K562 (cell line): Measurements from ENCODE around the gene NUP43. TPM values are rescaled to one million over a fixed set of nuclear protein-coding genes. Genes with fewer than 3 reads are reported as not detected.

Source experiments
- EP400 ChIP-seq: fragments of 450-650 bp; IDR thresholded peaks from 2 replicates; pipeline ENCODE4 v1.6.1; 2017; ENCODE audit warnings: antibody characterized with exemption, mild to moderate bottlenecking, moderate library complexity
- FOXJ2 ChIP-seq: fragments of 200-800 bp; sonication (Bioruptor generic); IDR thresholded peaks from 2 replicates; pipeline ENCODE4 v1.6.1; 2016; ENCODE audit warnings: missing genetic modification characterization, missing compliant biosample characterization
- FOXO4 ChIP-seq: fragments of 450-650 bp; formaldehyde crosslinking; IDR thresholded peaks from 2 replicates; pipeline ENCODE4 v1.4.0; 2020; ENCODE audit warnings: mild to moderate bottlenecking, moderate library complexity
- GABPA ChIP-seq: fragments of 200-800 bp; sonication (Bioruptor generic); conservative IDR thresholded peaks from 2 replicates; pipeline ENCODE4 v1.6.1; 2016; ENCODE audit warnings: low read depth, missing genetic modification characterization, missing compliant biosample characterization
- GATA2 ChIP-seq: sonication (generic); formaldehyde crosslinking; IDR thresholded peaks from 2 replicates; pipeline ENCODE4 v1.4.0; 2020; ENCODE audit warnings: mild to moderate bottlenecking, missing genetic modification reagents
- HES1 ChIP-seq: fragments of 450-650 bp; IDR thresholded peaks from 2 replicates; pipeline ENCODE4 v1.6.1; 2016; ENCODE audit warnings: low read depth, mild to moderate bottlenecking, moderate library complexity
- JUND ChIP-seq, 2 experiments: IDR thresholded peaks; 2 replicates in 1 of 2; 3 replicates in 1 of 2; pipeline ENCODE4 v1.6.1; 2011; ENCODE audit warnings: borderline replicate concordance in 2 of 2, low read depth in 2 of 2, low read length in 2 of 2, improper control_type of control experiment in 1 of 2, missing biosample characterization in 1 of 2, missing genetic modification characterization in 1 of 2, missing genetic modification reagents in 1 of 2
- KAT8 ChIP-seq: fragments of 450-650 bp; IDR thresholded peaks from 2 replicates; pipeline ENCODE4 v1.6.1; 2016; ENCODE audit warnings: low read depth, mild to moderate bottlenecking
- MECOM ChIP-seq: fragments of 250-450 bp; sonication (Bioruptor Pico); IDR thresholded peaks from 2 replicates; pipeline ENCODE4 v1.8.0; 2022; ENCODE audit warnings: inconsistent platforms
- PHTF2 ChIP-seq: fragments of 250-450 bp; sonication (Bioruptor Pico); IDR thresholded peaks from 2 replicates; pipeline ENCODE4 v1.5.0; 2021; ENCODE audit warnings: mild to moderate bottlenecking
- RBM15 ChIP-seq: fragments of 200-400 bp; formaldehyde crosslinking; IDR thresholded peaks from 2 replicates; pipeline ENCODE4 v1.6.1; 2018; ENCODE audit warnings: mild to moderate bottlenecking, low read length, moderate library complexity; ENCODE audit not compliant: insufficient read depth
- STAG1 ChIP-seq: sonication (generic); formaldehyde crosslinking; IDR thresholded peaks from 2 replicates; pipeline ENCODE4 v1.5.0; 2020; ENCODE audit warnings: missing genetic modification reagents, borderline replicate concordance
- VEZF1 ChIP-seq: fragments of 200-800 bp; sonication (Bioruptor generic); IDR thresholded peaks from 2 replicates; pipeline ENCODE4 v1.6.1; 2017; ENCODE audit warnings: missing genetic modification characterization, missing compliant biosample characterization
- ZFP36 ChIP-seq: fragments of 150-350 bp; IDR thresholded peaks from 2 replicates; pipeline ENCODE4 v1.6.1; 2018; ENCODE audit warnings: low read length, low read depth; ENCODE audit not compliant: partially characterized antibody
- ZNF175 ChIP-seq: fragments of 200-800 bp; sonication (Bioruptor generic); IDR thresholded peaks from 2 replicates; pipeline ENCODE4 v1.6.1; 2016; ENCODE audit warnings: low read depth, mild to moderate bottlenecking, missing genetic modification characterization, missing compliant biosample characterization
- ZNF239 ChIP-seq: fragments of 250-450 bp; sonication (Bioruptor Pico); IDR thresholded peaks from 2 replicates; pipeline ENCODE4 v1.4.0; 2020; ENCODE audit warnings: mild to moderate bottlenecking
- polyA plus RNA-seq, 8 experiments: library from polyadenylated mRNA; depleted of rRNA in 4 of 8; stranded (reverse) in 5 of 8; unstranded in 3 of 8; fragments of >200 nt; fragmentation: Nextera tagmentation in 2 of 8; fragmentation: Illumina TruSeq in 1 of 8; extraction: Ambion mirVana in 2 of 8; extraction: Trizol in 1 of 8; gene quantifications; 2 replicates each; pipeline versions ENCODE4 v1.2.1 to v1.2.3, GENCODE V29; 2011 to 2014; ENCODE audit warnings: inconsistent platforms in 1 of 8, missing spikeins in 1 of 8
- total RNA-seq, 7 experiments: library from RNA; depleted of rRNA in 6 of 7; stranded (reverse); fragments of >200 nt in 6 of 7; fragmentation: Illumina TruSeq in 2 of 7; extraction: Trizol in 2 of 7; gene quantifications; 2 replicates each; pipeline versions ENCODE4 v1.2.1 to v1.2.3, GENCODE V29; 2011 to 2021; ENCODE audit warnings: low replicate concordance in 1 of 7
- TF ChIP-seq, protein P1 (sequence below): sonication (generic); IDR thresholded peaks from 2 replicates; pipeline ENCODE4 v1.6.1; 2016
- TF ChIP-seq, protein P2 (sequence below): fragments of 200-400 bp; formaldehyde crosslinking; IDR thresholded peaks from 2 replicates; pipeline ENCODE4 v1.6.1; 2017; ENCODE audit warnings: mild to moderate bottlenecking, low read depth, low read length, moderate library complexity
- TF ChIP-seq, protein P3 (sequence below): fragments of 250-450 bp; sonication (Bioruptor Pico); IDR thresholded peaks from 2 replicates; pipeline ENCODE4 v1.8.0; 2021; ENCODE audit warnings: borderline replicate concordance, mild to moderate bottlenecking, moderate library complexity; ENCODE audit not compliant: poor library complexity, severe bottlenecking

Gene NUP43
- total and polyA plus RNA-seq, 9 of the 15 experiments (the other 6 are each of a cell fraction or from before 2014, with no cell fraction given): 28.9 to 136 (median 67.4) TPM

DNA sequence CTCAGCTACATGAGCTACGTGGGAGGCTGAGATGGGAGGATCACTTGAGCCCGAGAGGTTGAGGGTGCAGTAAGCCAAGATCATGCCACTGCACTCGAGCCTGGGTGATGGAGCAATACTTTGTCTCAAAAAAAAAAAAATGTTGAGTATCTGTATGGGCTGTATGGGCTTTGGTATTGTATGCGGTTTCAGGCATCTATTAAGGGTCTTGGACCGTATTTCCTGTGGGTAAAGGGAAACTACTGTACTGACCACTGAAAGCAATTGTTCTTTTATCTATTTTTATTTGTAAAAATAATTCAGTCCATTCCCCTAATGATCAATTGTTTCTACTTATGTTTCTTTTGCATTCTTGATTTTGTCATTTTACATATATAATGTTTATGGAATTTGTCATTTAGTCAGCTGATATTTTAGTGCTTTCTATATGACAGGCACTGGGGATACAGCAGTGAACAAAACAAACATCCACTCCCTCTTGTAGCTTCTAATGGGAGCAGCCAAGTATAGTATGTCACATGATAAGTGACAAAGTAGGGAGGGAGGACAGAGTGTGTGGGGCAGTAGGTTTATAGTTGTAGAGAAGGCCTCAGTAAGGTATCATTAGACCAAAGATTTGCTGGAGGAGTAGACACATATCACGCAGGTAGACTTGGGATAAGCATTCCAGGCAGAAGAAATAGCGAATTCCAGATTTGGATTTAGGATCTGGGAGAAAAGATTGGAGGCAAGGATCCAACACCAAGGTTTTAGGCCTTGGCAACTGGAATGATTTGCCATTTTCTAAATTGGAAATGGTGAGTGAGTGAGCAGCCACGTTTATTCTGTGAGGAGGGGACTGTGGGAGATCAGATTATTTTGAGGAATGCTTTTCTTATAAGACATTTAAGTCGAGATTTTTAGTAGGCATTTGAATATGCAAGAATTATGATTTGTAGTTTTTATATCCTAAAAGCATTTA lies 9.3 kb upstream of the NUP43 start (continued):
- TF ChIP-seq STAG1 (CRISPR knock-in tag) (no peak), ZNF239 (CRISPR knock-in tag) (no peak), HES1 (no peak), PHTF2 (CRISPR knock-in tag) (no peak), JUND (IDR thresholded peaks at IDR 0.05; ENCODE audit: borderline replicate concordance, low read depth, low read length) (no peak), JUND (tag; IDR thresholded peaks at IDR 0.05; ENCODE audit: borderline replicate concordance, low read depth, low read length) (no peak), KAT8 (no peak), GATA2 (CRISPR knock-in tag) (no peak), VEZF1 (CRISPR knock-in tag) (peak; percentile 54), RBM15 (no peak), MECOM (no peak), ZNF175 (CRISPR knock-in tag) (no peak), FOXO4 (CRISPR knock-in tag) (no peak), FOXJ2 (tag) (peak; percentile 73), EP400 (no peak), GABPA (tag) (no peak), ZFP36 (no peak)
- TF ChIP-seq, protein P1, sequence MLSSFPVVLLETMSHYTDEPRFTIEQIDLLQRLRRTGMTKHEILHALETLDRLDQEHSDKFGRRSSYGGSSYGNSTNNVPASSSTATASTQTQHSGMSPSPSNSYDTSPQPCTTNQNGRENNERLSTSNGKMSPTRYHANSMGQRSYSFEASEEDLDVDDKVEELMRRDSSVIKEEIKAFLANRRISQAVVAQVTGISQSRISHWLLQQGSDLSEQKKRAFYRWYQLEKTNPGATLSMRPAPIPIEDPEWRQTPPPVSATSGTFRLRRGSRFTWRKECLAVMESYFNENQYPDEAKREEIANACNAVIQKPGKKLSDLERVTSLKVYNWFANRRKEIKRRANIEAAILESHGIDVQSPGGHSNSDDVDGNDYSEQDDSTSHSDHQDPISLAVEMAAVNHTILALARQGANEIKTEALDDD: no peak
- TF ChIP-seq, protein P2, sequence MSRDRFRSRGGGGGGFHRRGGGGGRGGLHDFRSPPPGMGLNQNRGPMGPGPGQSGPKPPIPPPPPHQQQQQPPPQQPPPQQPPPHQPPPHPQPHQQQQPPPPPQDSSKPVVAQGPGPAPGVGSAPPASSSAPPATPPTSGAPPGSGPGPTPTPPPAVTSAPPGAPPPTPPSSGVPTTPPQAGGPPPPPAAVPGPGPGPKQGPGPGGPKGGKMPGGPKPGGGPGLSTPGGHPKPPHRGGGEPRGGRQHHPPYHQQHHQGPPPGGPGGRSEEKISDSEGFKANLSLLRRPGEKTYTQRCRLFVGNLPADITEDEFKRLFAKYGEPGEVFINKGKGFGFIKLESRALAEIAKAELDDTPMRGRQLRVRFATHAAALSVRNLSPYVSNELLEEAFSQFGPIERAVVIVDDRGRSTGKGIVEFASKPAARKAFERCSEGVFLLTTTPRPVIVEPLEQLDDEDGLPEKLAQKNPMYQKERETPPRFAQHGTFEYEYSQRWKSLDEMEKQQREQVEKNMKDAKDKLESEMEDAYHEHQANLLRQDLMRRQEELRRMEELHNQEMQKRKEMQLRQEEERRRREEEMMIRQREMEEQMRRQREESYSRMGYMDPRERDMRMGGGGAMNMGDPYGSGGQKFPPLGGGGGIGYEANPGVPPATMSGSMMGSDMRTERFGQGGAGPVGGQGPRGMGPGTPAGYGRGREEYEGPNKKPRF: no peak
- TF ChIP-seq, protein P3, sequence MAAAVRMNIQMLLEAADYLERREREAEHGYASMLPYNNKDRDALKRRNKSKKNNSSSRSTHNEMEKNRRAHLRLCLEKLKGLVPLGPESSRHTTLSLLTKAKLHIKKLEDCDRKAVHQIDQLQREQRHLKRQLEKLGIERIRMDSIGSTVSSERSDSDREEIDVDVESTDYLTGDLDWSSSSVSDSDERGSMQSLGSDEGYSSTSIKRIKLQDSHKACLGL (CRISPR knock-in tag): no peak
